ENCODE results near the gene CD46.

CD46 gene

DNA sequence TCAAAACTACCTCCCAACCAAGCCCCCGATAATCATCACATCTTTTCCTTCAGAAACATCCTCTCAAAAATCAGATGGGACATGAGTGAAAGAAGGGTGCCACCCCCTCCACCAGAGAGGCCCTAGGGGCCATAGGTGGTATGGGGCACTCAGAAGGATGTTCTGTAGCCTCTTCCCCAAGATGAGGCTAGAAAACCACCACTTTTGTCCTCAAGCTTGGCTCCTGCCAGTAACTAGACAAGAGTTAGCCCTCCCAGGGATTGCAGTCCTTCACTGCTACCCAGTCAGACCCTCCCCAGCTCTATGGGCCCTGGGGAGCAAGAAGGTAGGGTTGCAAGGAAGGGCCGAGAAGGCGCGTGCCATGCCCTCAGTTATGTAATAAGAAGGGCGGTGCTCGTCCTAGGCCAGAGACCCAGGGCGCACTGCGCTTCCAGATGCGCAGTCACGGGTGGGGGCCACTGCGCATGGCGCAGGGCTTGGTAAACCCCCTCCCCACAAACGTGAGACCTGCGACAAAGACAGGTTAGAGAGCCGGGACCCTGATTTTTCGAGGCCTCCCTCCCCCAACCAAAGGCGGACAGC lies 69.7 kb downstream of the CD46 start:
- in situ Hi-C loops (cut with HindIII; ENCODE audit: low sequenced_read_pairs) = no loop called here
- no peak for DNase-seq (ENCODE audit: low read depth, low spot score)
- H3K4me3 ChIP-seq (ENCODE audit: low read depth, low read length) = no peak overlapping the region
- TF ChIP-seq, protein P1, sequence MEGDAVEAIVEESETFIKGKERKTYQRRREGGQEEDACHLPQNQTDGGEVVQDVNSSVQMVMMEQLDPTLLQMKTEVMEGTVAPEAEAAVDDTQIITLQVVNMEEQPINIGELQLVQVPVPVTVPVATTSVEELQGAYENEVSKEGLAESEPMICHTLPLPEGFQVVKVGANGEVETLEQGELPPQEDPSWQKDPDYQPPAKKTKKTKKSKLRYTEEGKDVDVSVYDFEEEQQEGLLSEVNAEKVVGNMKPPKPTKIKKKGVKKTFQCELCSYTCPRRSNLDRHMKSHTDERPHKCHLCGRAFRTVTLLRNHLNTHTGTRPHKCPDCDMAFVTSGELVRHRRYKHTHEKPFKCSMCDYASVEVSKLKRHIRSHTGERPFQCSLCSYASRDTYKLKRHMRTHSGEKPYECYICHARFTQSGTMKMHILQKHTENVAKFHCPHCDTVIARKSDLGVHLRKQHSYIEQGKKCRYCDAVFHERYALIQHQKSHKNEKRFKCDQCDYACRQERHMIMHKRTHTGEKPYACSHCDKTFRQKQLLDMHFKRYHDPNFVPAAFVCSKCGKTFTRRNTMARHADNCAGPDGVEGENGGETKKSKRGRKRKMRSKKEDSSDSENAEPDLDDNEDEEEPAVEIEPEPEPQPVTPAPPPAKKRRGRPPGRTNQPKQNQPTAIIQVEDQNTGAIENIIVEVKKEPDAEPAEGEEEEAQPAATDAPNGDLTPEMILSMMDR (IDR thresholded peaks at IDR 0.05; ENCODE audit: low read depth, low read length) = no peak

DNA sequence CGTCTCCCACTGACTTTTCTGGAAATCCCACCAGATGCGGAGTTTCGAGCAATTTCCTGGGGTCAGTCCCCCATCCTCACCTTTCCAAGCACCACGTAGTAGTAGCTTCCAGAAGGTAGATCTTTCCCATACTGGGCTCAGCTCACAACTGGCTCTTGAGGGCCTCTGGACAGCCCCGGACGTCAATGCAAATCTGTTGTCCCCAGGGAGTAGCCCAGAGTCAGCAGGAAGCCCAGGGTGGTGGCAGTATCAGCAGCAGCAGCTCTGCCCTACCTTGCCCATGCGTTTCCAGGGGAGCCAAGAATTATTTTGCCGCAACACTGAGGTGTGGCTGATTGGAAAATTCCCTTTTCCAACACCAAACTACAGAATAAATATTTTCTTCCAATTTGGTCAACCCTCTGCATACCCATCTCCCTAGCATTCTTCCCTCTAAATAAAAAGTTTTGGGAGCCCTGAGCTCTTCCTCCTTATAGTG lies 70.3 kb downstream of the CD46 start:
- H3K4me3 ChIP-seq (ENCODE audit: low read depth, low read length) = no peak overlapping the region
- TF ChIP-seq, protein P1 (IDR thresholded peaks at IDR 0.05; ENCODE audit: low read depth, low read length) = no peak
- in situ Hi-C loops (cut with HindIII; ENCODE audit: low sequenced_read_pairs) = no loop called here
- DNase-seq (ENCODE audit: low read depth, low spot score) = no peak

DNA sequence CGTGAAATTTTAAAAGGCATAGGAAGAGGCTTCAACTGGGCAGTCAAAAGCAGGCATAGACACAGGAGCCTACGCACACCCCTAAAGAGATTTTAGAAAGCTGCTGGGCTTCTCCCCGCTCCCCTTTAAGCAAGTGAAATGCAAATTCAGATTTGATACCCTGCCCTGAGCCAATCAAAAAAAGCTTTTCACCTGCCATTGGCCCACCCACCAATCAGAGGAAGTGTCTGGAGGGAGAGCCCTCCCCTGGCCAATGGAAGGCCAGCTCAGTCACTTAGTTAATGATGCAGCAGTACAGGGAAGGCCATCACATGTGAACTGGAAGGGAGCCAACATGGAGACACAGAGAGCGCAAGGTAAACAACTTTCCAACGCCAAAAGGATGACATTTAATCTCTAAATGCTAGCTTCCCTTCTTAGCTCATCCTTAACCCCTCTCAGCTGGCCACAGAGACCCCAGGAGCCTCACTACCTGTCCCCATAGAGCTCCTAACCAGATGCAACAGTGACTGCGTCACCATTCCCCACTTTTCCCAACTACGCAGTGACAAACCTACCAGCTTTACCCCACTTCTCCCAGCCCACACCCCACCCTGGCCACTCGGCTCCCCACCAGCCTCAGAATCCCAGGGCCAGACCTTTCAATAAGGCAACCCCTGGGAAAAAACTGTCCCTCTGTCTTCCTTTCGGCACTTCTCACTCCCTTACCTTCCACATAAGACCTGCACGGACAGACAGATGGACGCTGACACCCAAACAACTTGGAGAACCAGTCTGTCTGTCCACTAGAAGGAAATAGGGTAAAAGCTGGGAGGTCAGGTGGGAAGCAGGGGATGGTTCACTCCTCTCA lies 71.0 kb downstream of the CD46 start:
- DNase-seq (ENCODE audit: low read depth, low spot score) = no peak
- H3K4me3 ChIP-seq (ENCODE audit: low read depth, low read length) = no peak overlapping the region
- TF ChIP-seq, protein P1 (IDR thresholded peaks at IDR 0.05; ENCODE audit: low read depth, low read length) = no peak
- in situ Hi-C loops (cut with HindIII; ENCODE audit: low sequenced_read_pairs) = no loop called here

DNA sequence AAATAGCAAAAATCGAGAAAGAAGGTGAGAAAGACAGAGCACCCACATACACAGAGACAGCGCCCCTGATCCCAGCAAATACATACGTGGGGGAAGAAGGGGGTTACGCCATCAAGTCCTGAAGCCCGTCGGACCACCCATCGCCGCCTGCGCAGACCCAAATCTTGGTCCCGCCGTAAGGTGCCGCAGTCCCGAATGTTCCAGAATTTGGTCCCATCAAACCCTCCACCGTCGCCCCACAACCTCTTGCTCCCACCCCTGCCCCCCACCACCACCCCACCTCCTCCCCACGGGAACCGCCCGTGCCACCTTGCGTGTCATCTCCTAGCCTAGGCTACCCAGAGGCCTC lies 71.7 kb downstream of the CD46 start:
- DNase-seq (ENCODE audit: low read depth, low spot score) = no peak
- H3K4me3 ChIP-seq (ENCODE audit: low read depth, low read length) = peak overlapping the region; percentile 1
- TF ChIP-seq, protein P1 (IDR thresholded peaks at IDR 0.05; ENCODE audit: low read depth, low read length) = no peak
- in situ Hi-C loops (cut with HindIII; ENCODE audit: low sequenced_read_pairs) = no loop called here

DNA sequence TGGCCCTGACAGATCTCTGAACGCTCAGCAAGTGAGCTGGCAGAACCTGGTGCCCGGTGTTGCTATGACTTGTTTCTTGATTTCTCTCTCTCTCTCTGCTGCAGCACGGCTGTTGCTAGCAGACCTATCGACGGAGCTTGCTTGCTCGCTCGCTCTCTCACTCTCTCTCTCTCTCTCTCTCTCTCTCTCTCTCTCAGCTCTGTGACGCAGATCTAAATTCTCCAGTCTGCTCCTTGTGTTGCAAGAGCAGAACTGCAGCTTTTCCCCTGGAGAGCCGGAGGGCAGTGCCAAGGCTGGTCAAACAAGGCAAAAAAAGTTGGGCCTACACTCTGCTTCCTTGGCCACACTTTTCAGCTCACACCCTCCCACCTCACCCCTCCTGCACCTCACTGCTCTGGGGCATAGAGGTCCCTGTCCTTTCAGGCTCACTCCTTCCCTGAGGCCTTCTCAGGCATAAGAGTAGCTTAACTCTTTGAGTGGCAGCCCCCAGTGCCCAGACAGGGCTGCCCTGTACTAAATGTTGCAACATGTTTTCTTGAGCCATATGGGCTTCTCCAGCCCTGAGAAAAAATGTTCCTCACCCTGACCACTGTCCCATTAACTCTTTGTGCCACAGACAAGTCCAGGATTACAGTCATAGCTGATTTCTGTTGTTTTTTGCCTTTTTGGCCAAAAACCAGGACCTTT lies 72.2 kb downstream of the CD46 start:
- TF ChIP-seq, protein P1 (IDR thresholded peaks at IDR 0.05; ENCODE audit: low read depth, low read length) = peak; percentile 68
- in situ Hi-C loops (cut with HindIII; ENCODE audit: low sequenced_read_pairs) = no loop called here
- H3K4me3 ChIP-seq (ENCODE audit: low read depth, low read length) = peak overlapping the region; percentile 1
- peak; percentile 94 for DNase-seq (ENCODE audit: low read depth, low spot score)

DNA sequence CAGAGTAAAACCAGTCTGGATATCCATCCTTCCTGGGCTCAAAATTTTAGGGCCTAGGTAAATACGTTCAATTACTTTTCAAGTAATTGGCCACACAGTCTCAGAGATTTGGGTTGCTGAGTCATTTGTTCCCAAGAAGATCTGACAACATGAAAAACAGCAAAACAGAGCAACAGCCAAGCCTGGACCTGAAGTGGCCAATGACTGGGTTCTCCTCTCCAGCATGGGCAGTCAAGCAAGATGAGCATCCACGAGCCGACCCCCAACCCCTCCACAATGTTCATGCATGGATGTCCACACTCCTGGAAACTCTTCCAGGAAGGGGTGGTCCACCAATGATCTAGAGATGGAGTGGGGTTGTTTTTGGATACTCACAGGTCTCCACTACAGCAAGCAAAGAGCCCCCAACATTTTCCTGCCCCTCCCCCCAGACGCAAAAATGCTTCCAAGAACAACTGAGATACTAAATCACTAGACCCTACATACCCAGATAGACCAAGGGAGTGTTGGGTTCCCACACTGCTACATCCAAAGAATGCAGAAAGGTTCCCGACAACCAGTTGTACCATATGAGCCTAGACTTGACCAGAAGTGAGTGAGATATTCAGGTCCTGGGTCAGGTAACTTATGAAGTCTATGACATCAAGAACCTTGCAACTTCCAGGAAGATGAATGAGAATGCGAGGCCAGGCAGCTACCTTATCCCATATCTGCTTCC lies 73.0 kb downstream of the CD46 start:
- TF ChIP-seq, protein P1 (IDR thresholded peaks at IDR 0.05; ENCODE audit: low read depth, low read length) = no peak
- in situ Hi-C loops (cut with HindIII; ENCODE audit: low sequenced_read_pairs) = no loop called here
- H3K4me3 ChIP-seq (ENCODE audit: low read depth, low read length) = no peak overlapping the region
- no peak for DNase-seq (ENCODE audit: low read depth, low spot score)
